ENCODE results near the gene ANKRD28.

GRCh38 chr3:15783361-15783969, 14.3 kb downstream of the ANKRD28 start:
- no peak for TF ChIP-seq CTCF (conservative IDR thresholded peaks at IDR 0.05)
- no peak for TF ChIP-seq ZFX (IDR thresholded peaks at IDR 0.05)

All from C4-2B (cell line).